ENCODE data around the gene ZNF276.
A peak's percentile ranks its signal among the peaks of the same experiment; 100 is the strongest.

Gene ZNF276

DNA sequence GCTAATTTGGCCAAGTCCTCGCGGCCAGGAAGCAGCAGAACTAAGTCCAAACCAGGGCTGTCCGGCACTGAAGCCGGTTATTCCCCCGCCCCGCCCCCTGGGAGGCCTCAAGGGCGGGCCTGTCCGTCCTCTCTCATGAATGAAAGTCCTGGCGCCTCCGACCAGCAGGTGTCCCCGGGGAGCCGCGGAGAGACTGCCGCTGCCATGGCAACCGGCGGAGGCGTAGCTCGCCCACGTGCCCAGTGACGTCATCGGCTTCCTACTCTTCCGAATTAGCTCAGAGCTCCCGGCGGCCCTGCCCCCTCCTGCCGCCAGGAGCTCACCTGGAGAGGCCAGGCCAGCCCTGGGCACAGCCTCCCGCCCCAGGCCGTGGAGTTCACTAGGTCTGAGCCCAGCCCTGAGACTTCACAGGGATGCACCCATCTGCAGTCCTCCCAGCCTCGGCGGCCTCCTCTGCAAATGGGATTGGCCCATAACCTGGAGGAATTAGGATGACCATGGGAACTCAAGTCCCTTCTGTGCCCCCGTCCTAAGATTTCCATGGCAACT, 21.2 kb upstream of the ZNF276 start:
- H3K27ac ChIP-seq: peak overlapping the region; percentile 94
- peaks cover 7% of the 10 kb centered on the region for H3K27me3 ChIP-seq
- no peaks in the 10 kb centered on the region for H3K9me3 ChIP-seq
- H3K4me1 ChIP-seq (ENCODE audit: control insufficient read depth in 1 of 2, insufficient read depth in 1 of 2, low read depth in 1 of 2, low read length in 1 of 2): peaks cover 17 to 26% of the 10 kb centered on the region in 2 experiments
- peaks cover 16% of the 10 kb centered on the region for H3K36me3 ChIP-seq
- TF ChIP-seq, protein P1, sequence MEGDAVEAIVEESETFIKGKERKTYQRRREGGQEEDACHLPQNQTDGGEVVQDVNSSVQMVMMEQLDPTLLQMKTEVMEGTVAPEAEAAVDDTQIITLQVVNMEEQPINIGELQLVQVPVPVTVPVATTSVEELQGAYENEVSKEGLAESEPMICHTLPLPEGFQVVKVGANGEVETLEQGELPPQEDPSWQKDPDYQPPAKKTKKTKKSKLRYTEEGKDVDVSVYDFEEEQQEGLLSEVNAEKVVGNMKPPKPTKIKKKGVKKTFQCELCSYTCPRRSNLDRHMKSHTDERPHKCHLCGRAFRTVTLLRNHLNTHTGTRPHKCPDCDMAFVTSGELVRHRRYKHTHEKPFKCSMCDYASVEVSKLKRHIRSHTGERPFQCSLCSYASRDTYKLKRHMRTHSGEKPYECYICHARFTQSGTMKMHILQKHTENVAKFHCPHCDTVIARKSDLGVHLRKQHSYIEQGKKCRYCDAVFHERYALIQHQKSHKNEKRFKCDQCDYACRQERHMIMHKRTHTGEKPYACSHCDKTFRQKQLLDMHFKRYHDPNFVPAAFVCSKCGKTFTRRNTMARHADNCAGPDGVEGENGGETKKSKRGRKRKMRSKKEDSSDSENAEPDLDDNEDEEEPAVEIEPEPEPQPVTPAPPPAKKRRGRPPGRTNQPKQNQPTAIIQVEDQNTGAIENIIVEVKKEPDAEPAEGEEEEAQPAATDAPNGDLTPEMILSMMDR (IDR thresholded peaks at IDR 0.05): peak; percentile 99
- H3K4me3 ChIP-seq (ENCODE audit: low read depth in 1 of 2, low read length in 1 of 2): peak overlapping the region; percentile 64 to 96

DNA sequence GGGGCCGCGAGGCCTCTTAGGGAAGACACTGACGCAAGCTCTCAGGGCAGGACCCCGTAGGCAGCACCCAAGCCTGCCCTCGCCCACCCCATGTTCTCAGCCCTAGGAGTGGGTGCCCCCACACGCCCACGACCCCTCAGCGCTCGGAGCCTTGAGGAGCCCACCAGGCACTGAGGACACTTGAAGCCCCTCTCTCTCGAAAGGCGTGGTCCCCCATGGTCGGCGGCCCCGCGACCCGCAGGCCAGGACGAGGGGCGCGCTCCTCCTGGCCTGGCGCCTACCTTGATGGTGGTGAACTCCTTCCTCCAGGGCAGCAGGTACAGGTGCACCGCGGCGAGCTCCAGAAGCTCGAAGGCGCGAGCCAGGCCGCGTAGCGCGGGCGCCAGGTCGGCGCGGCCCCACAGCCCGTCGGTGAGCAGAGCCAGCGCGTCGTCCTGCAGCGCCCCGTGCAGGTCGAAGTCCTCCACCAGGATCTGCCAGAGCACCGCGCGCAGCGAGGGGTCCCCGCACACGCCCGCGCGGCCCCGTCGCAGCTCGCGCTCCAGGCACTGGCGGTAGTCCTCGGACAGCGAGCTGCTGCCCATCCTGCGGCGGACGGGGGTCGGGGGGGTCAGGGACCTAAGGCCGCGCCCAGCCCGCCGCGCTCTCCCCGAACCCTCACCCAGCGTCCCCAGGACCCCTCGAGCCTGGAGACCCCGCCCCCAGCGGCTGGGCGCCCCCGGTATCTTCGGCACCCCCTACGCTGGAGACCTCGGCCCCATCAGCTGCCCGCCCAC, 20.5 kb upstream of the ZNF276 start:
- H3K4me1 ChIP-seq (ENCODE audit: control insufficient read depth in 1 of 2, insufficient read depth in 1 of 2, low read depth in 1 of 2, low read length in 1 of 2): peaks cover 17 to 29% of the 10 kb centered on the region in 2 experiments
- H3K27me3 ChIP-seq: peaks cover 7% of the 10 kb centered on the region
- peak overlapping the region; percentile 94 for H3K27ac ChIP-seq
- peak overlapping the region; percentile 64 to 96 for H3K4me3 ChIP-seq (ENCODE audit: low read depth in 1 of 2, low read length in 1 of 2)
- peaks cover 16% of the 10 kb centered on the region for H3K36me3 ChIP-seq
- TF ChIP-seq, protein P1 (IDR thresholded peaks at IDR 0.05): no peak
- no peaks in the 10 kb centered on the region for H3K9me3 ChIP-seq

DNA sequence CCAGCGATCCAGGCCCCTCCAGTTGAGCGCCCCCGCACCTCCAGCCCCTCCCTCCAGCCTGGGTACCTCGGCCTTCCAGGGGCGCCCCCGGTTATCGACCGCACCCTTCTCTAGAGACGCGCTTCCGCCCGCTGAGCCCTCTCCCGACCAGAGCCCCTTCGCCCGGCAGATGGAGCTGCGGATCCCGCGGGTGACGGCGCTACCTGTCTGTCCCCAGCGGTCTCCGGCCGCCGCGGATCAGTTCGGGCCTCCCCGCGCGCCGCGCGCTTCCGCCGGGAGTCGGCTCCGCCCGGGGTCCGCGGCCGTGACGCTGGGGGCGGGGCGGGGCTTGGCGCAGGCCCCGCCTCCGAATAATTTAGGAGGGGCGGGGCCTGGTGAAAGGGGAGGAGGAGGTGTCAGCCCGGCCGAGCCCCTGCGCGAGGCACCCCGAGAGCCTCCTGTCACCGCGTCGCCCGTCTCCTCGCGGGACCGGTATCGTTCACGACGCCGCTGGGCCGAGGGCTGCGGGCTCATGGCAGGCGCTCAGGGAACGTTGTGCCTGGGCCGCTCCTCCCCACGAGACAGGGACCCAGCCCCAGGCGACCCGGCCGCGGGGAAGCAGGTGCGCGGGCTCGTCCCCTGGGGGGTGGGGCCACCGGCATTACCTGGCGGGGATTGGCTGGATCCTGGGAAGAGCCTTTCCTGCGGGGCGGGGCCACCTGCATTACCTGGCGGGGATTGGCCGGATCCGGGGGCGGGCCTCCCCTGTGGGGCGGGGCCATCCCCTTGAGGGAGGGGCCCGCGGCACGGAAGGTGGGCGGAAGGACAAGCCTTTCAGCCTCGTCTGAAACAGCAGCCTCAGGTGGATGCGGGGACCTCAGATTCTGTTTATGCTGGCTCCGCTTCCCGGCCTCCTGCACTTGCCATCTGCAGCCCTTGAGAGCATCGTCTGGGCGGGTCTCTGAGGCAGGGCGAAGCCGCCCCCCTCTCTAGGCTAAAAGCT, 19.6 kb upstream of the ZNF276 start, which contains the start of gene SPATA2L:
Gene SPATA2L, minus strand, starts transcription at position 281 of the 982 bp plus-strand sequence. CDS start 473 bp downstream, outside the sequence.
- H3K4me1 ChIP-seq (ENCODE audit: control insufficient read depth in 1 of 2, insufficient read depth in 1 of 2, low read depth in 1 of 2, low read length in 1 of 2): peaks cover 22 to 36% of the 10 kb centered on the region in 2 experiments
- TF ChIP-seq, protein P1 (IDR thresholded peaks at IDR 0.05): peak; percentile 70
- peak within 1 kb of the TSS; percentile 64 to 96 for H3K4me3 ChIP-seq (ENCODE audit: low read depth in 1 of 2, low read length in 1 of 2)
- no peaks in the 10 kb centered on the region for H3K9me3 ChIP-seq
- H3K27ac ChIP-seq: peak within 1 kb of the TSS; percentile 94
- peaks cover 14% of the 10 kb centered on the region for H3K36me3 ChIP-seq
- peaks cover 7% of the 10 kb centered on the region for H3K27me3 ChIP-seq

DNA sequence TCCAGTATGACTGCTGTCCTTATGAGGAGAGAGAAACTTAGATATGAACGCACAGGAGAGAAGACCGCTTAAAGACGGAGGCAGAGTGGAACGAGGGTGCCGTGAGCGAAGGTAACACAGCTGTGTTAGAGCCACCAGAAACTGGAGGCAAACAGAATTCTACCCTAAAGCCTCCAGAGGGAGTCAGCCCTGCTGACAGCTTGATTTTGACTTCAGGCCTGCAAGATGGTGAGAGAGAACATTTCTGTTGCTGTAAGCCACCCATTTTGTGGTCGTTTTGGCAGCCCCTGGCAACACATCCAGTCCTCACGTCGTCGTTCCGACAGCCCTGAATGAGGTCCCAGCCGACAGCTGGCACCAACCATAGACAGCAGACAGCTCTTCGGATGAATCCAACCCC, 17.1 kb upstream of the ZNF276 start:
- Histone ChIP-seq H3K4me1 (ENCODE audit: control insufficient read depth in 1 of 2, insufficient read depth in 1 of 2, low read depth in 1 of 2, low read length in 1 of 2) (peaks cover 22 to 36% of the 10 kb centered on the region in 2 experiments), H3K27ac (no peak overlapping the region), H3K9me3 (no peaks in the 10 kb centered on the region), H3K27me3 (peaks cover 7% of the 10 kb centered on the region), H3K4me3 (ENCODE audit: low read depth in 1 of 2, low read length in 1 of 2) (no peak overlapping the region), H3K36me3 (peaks cover 22% of the 10 kb centered on the region)
- TF ChIP-seq, protein P1 (IDR thresholded peaks at IDR 0.05): no peak

DNA sequence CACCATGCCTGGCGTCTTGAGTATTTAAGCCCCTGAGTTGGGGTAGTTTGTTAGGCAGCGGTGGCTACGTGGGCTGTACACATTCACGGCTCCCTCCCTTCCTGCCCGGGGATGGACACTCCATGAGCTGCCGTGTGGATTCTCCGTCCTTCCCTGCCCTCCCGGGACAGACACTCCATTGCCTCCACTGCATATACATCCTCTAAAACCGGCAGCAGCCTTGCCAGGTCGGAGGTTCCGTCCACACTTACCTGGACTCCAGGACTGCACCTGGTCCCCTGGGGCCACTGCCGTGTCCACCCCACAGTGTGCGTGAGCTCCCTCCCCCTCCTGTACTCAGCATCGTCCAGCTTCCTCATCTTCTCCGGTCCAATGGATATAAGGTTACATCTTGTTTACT, 16.3 kb upstream of the ZNF276 start:
- H3K4me3 ChIP-seq (ENCODE audit: low read depth in 1 of 2, low read length in 1 of 2): no peak overlapping the region
- H3K27ac ChIP-seq: no peak overlapping the region
- peaks cover 7% of the 10 kb centered on the region for H3K27me3 ChIP-seq
- H3K36me3 ChIP-seq: peaks cover 29% of the 10 kb centered on the region
- no peaks in the 10 kb centered on the region for H3K9me3 ChIP-seq
- peaks cover 18 to 31% of the 10 kb centered on the region in 2 experiments for H3K4me1 ChIP-seq (ENCODE audit: control insufficient read depth in 1 of 2, insufficient read depth in 1 of 2, low read depth in 1 of 2, low read length in 1 of 2)
- TF ChIP-seq, protein P1 (IDR thresholded peaks at IDR 0.05): no peak
